GM18508 (cell line): ENCODE results near the gene LMOD3.
A peak's percentile ranks its signal among the peaks of the same experiment; 100 is the strongest.

Experiments
- ATAC-seq: cut with Tn5 transposase; IDR thresholded peaks from one replicate; pipeline ENCODE4 v1.9.1; 2021; ENCODE audit warnings: moderate number of reproducible peaks; ENCODE audit not compliant: insufficient read depth, unreplicated experiment

Gene LMOD3

GRCh38 chr3:69126999-69127398, 4.6 kb upstream of the LMOD3 start:
- no peak for ATAC-seq

- no peak for ATAC-seq
Measured at GRCh38 chr3:69126216-69126615, 3.8 kb upstream of the LMOD3 start.

GRCh38 chr3:69121950-69122349, 445 bp downstream of the LMOD3 start:
- no peak for ATAC-seq

- no peak for ATAC-seq
Measured at GRCh38 chr3:69121513-69121912, 882 bp downstream of the LMOD3 start.

GRCh38 chr3:69120879-69121464, 1.4 kb downstream of the LMOD3 start:
- peak; percentile 72 for ATAC-seq

GRCh38 chr3:69119681-69120080, 2.7 kb downstream of the LMOD3 start:
- no peak for ATAC-seq

GRCh38 chr3:69119138-69119537, 3.3 kb downstream of the LMOD3 start:
- no peak for ATAC-seq

GRCh38 chr3:69118555-69118954, 3.8 kb downstream of the LMOD3 start:
- no peak for ATAC-seq

- no peak for ATAC-seq
Measured at GRCh38 chr3:69116897-69117296, 5.5 kb downstream of the LMOD3 start.

GRCh38 chr3:69116162-69116561, 6.2 kb downstream of the LMOD3 start:
- no peak for ATAC-seq

- no peak for ATAC-seq
Measured at GRCh38 chr3:69115731-69116130, 6.7 kb downstream of the LMOD3 start.

GRCh38 chr3:69113536-69113935, 8.9 kb downstream of the LMOD3 start:
- ATAC-seq, result no peak

- no peak for ATAC-seq
Measured at GRCh38 chr3:69110941-69111546, 11.4 kb downstream of the LMOD3 start.

GRCh38 chr3:69108811-69109210, 13.6 kb downstream of the LMOD3 start:
- no peak for ATAC-seq

GRCh38 chr3:69107841-69108240, 14.6 kb downstream of the LMOD3 start:
- no peak for ATAC-seq

- ATAC-seq, result no peak
Measured at GRCh38 chr3:69105320-69105719, 17.1 kb downstream of the LMOD3 start.

GRCh38 chr3:69104586-69104985, 17.8 kb downstream of the LMOD3 start:
- no peak for ATAC-seq

- no peak for ATAC-seq
Measured at GRCh38 chr3:69103123-69103522, 19.3 kb downstream of the LMOD3 start.

GRCh38 chr3:69102384-69102783, 20.0 kb downstream of the LMOD3 start:
- no peak for ATAC-seq

GRCh38 chr3:69099576-69099975, 22.8 kb downstream of the LMOD3 start:
- no peak for ATAC-seq

GRCh38 chr3:69097407-69098086, 24.8 kb downstream of the LMOD3 start:
- no peak for ATAC-seq

- no peak for ATAC-seq
Measured at GRCh38 chr3:69096299-69096698, 26.1 kb downstream of the LMOD3 start.
